Heart left ventricle (tissue), 13 donors: ENCODE data around the gene WDR83.

Source experiments
- POLR2A ChIP-seq, 2 donors: fragments of 450-650 bp; IDR thresholded peaks; one replicate each; pipeline ENCODE4 v1.6.1; 2017; ENCODE audit warnings: antibody characterized with exemption in 2 of 2, mild to moderate bottlenecking in 2 of 2, moderate library complexity in 2 of 2
- TF ChIP-seq, protein P1 (sequence below), 12 donors: fragments of 200-600 bp; sonication (generic) in 4 of 12; IDR thresholded peaks; one replicate each; pipeline versions ENCODE4 v1.5.0 to v1.8.0; 2018 to 2022; ENCODE audit warnings: antibody characterized with exemption in 12 of 12, mild to moderate bottlenecking in 5 of 12
- donor health status: ischemic (EF 13 %, LVEDD 7.1; RV severe dilation, severe dysfunction).
- donor health status: DM: no; HTN: yes; CAD: no.
- donor health status: DM: no; HTN: no; CAD: no.
- donor health status: ischemic (EF 25% LVEDD 6.9; RV normal size, moderate dysfunction).
- donor health status: ischemic (EF 25% LVEDD 5.7; RV mildly dilated, moderate dysfunction).
- donor health status: ischemic (EF 35%, LVEDD 5.7; RV mildly dilated, moderate dysfunction).
- donor health status: nonischemic (EF 11% LVEDD 7.7; RV severe dilation, severe dysfunction).
- donor health status: DM: yes; HTN: yes; CAD: no.
- donor health status: PGD.
- donor health status: ischemic (EF 29% LVEDD 5.4; RV normal size, mild dysfunction).
- donor health status: nonischemic (EF 23%, LVEDD 6.1; RV moderate dilation, normal function).

DNA sequence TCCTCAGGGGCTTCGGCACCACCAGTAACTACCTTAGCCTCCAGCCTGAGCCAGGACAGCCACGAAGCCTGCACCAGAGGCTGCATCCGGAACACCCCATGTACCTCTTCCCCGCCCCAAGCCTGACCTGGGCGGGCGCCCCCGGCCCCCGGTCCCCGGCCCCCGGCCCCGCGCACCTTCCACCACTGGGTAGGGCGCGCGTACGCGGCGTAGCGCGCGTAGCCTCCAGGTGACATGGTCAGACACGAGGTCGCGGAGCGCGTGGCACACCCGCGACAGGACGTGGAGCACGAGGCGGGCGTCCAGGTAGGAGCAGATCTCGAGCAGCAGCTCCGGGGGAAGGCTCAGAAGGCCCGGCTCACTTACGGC is 29.4 kb downstream of the WDR83 start:
- TF ChIP-seq, protein P1, sequence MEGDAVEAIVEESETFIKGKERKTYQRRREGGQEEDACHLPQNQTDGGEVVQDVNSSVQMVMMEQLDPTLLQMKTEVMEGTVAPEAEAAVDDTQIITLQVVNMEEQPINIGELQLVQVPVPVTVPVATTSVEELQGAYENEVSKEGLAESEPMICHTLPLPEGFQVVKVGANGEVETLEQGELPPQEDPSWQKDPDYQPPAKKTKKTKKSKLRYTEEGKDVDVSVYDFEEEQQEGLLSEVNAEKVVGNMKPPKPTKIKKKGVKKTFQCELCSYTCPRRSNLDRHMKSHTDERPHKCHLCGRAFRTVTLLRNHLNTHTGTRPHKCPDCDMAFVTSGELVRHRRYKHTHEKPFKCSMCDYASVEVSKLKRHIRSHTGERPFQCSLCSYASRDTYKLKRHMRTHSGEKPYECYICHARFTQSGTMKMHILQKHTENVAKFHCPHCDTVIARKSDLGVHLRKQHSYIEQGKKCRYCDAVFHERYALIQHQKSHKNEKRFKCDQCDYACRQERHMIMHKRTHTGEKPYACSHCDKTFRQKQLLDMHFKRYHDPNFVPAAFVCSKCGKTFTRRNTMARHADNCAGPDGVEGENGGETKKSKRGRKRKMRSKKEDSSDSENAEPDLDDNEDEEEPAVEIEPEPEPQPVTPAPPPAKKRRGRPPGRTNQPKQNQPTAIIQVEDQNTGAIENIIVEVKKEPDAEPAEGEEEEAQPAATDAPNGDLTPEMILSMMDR (IDR thresholded peaks at IDR 0.05), result no peak
- no peak for TF ChIP-seq POLR2A (IDR thresholded peaks at IDR 0.05)
